Midbrain (tissue), 1 donor: ENCODE measurements around the gene NR2F1-AS1.

Experiments
- DNase-seq: peaks from one replicate; lab custom pipeline; 2025; lab: John Stamatoyannopoulos, UW

Gene NR2F1-AS1

GRCh38 chr5:93384995-93385394 is 196.0 kb downstream of the NR2F1-AS1 start:
- no peak for DNase-seq

- DNase-seq, result no peak
Measured at GRCh38 chr5:93384026-93384425, 197.0 kb downstream of the NR2F1-AS1 start.

GRCh38 chr5:93382188-93382825 is 198.7 kb downstream of the NR2F1-AS1 start:
- DNase-seq, result no peak

GRCh38 chr5:93381057-93381456 is 200.0 kb downstream of the NR2F1-AS1 start:
- no peak for DNase-seq

- no peak for DNase-seq
Measured at GRCh38 chr5:93378073-93378472, 202.9 kb downstream of the NR2F1-AS1 start.

- no peak for DNase-seq
Measured at GRCh38 chr5:93371893-93372292, 209.1 kb downstream of the NR2F1-AS1 start.

- no peak for DNase-seq
Measured at GRCh38 chr5:93364378-93364777, 216.6 kb downstream of the NR2F1-AS1 start.

- no peak for DNase-seq
Measured at GRCh38 chr5:93360436-93361088, 220.5 kb downstream of the NR2F1-AS1 start.

- no peak for DNase-seq
Measured at GRCh38 chr5:93359960-93360305, 221.1 kb downstream of the NR2F1-AS1 start.
